Measurements from ENCODE around the gene ERAP2.

- no peak for TF ChIP-seq EZH2 (IDR thresholded peaks at IDR 0.05)
- TF ChIP-seq POLR2AphosphoS5 (IDR thresholded peaks at IDR 0.05; ENCODE audit: borderline replicate concordance, low read depth, low read length) = no peak
These were observed 39.0 kb upstream of the ERAP2 start for GRCh38 chr5:96837303-96837702.
